Measurements from ENCODE around the gene WDR33. TPM values are rescaled to one million over a fixed set of nuclear protein-coding genes. Genes with fewer than 3 reads are reported as not detected.
"Not testable (repeated sequence)": the region's sequence is repeated elsewhere in the genome, so short reads cannot be mapped to it uniquely, and the experiment has no call there.

WDR33 gene
- total RNA-seq, 2 donors from 2014 or later = 25.4 to 41.9 TPM

DNA sequence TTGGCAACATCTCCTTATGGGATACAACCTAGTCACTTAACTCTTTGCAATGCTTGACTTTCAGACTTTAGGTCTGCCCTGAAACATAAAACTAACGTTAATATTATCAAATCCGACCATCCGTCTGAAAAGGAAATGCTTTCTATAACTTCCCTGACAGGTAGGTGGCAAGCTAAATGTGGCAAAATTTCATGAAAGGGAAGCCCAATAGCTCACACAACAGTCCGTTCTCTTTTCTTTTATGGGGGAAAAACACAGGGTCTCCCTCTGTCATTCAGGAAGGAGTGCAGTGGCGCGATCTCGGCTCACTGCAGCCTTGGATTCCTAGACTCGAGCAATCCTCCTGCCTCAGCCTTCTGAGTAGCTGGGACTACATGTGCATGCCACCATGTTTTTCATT lies 56.8 kb downstream of the WDR33 start:
- no peaks in the 10 kb centered on the region for H3K36me3 ChIP-seq
- intact Hi-C loops (cut with DNase I) = no loop called here
- 89% methylated on average over 8 of the region's 8 CpGs for WGBS

GRCh38 chr2:127753374-127753773 lies 57.6 kb downstream of the WDR33 start:
- no peaks in the 10 kb centered on the region for H3K9me3 ChIP-seq
- intact Hi-C loops (cut with DNase I) = no loop called here
- H3K4me1 ChIP-seq (replicated peaks) = no peaks in the 10 kb centered on the region
- no peak overlapping the region for H3K4me3 ChIP-seq
- no peak for DNase-seq (ENCODE audit: low spot score)
- H3K36me3 ChIP-seq = no peaks in the 10 kb centered on the region
- no peak overlapping the region for H3K27ac ChIP-seq
- H3K27me3 ChIP-seq (replicated peaks; ENCODE audit: insufficient read depth) = no peaks in the 10 kb centered on the region
- TF ChIP-seq POLR2AphosphoS5 (IDR thresholded peaks at IDR 0.05) (no peak), CTCF (IDR thresholded peaks at IDR 0.05) (no peak), POLR2A (IDR thresholded peaks at IDR 0.05) (no peak)

More for the DNA sequence above, 56.8 kb downstream of the WDR33 start:
- Histone ChIP-seq H3K27me3 (replicated peaks; ENCODE audit: insufficient read depth) (no peaks in the 10 kb centered on the region), H3K4me1 (replicated peaks) (no peaks in the 10 kb centered on the region), H3K4me3 (no peak overlapping the region), H3K9me3 (no peaks in the 10 kb centered on the region), H3K27ac (no peak overlapping the region)
- TF ChIP-seq POLR2AphosphoS5 (IDR thresholded peaks at IDR 0.05) (no peak), CTCF (IDR thresholded peaks at IDR 0.05) (no peak), POLR2A (IDR thresholded peaks at IDR 0.05) (no peak)
- no peak for DNase-seq (ENCODE audit: low spot score)

- H3K36me3 ChIP-seq; H3K9me3 ChIP-seq; H3K4me1 ChIP-seq (replicated peaks); H3K27ac ChIP-seq; intact Hi-C loops (cut with DNase I); H3K4me3 ChIP-seq; DNase-seq (ENCODE audit: low spot score); H3K27me3 ChIP-seq (replicated peaks; ENCODE audit: insufficient read depth): not testable (repeated sequence)
- 85% methylated on average over 5 of the region's 5 CpGs for WGBS
Observed at GRCh38 chr2:127749537-127749936, 61.4 kb downstream of the WDR33 start.

DNA sequence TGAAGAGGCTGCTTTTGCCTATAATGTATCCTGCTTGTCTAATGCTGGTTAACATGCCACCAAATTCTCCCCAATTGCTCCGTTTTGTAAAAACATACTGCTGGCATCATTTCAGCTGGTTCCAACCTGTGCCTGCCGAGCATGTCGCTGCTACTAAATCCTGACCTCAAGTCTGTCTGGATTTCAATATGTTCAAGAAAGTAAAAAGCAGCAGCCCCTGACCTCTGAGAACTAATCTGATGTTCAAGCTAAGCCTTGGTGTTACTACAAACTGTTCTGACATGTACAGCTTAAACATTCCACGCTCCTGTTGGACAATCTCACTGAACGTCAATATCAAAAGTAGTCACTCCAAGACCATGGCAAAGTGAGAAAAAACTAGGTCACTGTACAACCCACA lies 63.4 kb downstream of the WDR33 start:
- H3K27ac ChIP-seq = no peak overlapping the region
- H3K4me3 ChIP-seq = no peak overlapping the region
- H3K9me3 ChIP-seq = no peaks in the 10 kb centered on the region
- DNase-seq (ENCODE audit: low spot score) = no peak
- intact Hi-C loops (cut with DNase I) = no loop called here
- H3K36me3 ChIP-seq = no peaks in the 10 kb centered on the region
- TF ChIP-seq POLR2A (IDR thresholded peaks at IDR 0.05) (no peak), POLR2AphosphoS5 (IDR thresholded peaks at IDR 0.05) (no peak), CTCF (IDR thresholded peaks at IDR 0.05) (no peak)
- 89% methylated on average over 5 of the region's 5 CpGs for WGBS
- no peaks in the 10 kb centered on the region for H3K4me1 ChIP-seq (replicated peaks)
- H3K27me3 ChIP-seq (replicated peaks; ENCODE audit: insufficient read depth) = no peaks in the 10 kb centered on the region

DNA sequence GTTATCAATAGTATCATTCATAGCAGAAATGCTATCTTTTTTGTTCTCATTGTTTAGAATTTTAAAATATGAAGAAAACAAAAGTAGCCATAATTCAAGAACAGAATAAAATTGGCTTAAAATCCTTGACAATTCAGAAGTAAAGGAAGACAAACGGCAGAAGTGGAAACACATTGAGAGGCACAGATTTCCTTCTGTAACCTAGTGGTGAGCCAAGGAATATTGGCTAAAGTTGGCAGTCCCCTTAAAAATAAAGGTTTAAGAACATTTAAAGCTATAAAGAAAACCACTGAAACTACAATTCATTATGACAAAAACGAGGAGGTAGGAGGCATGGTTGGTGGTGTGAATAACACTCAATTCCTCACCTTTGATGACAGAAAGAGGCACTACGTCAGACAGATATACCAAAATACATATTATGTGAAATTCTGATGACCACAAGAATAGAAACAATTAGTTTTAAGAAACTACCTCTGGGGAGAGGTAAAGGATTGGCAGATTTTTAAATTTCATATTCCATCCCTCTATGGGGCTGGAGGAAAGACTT lies 67.4 kb downstream of the WDR33 start:
- Histone ChIP-seq H3K9me3 (no peaks in the 10 kb centered on the region), H3K36me3 (peaks cover 0 to 5% of the 10 kb centered on the region in 2 donors), H3K4me1 (replicated peaks) (no peaks in the 10 kb centered on the region), H3K27me3 (replicated peaks; ENCODE audit: insufficient read depth) (no peaks in the 10 kb centered on the region), H3K27ac (no peak overlapping the region), H3K4me3 (no peak overlapping the region)
- DNase-seq (ENCODE audit: low spot score) = no peak
- TF ChIP-seq POLR2AphosphoS5 (IDR thresholded peaks at IDR 0.05) (no peak), CTCF (IDR thresholded peaks at IDR 0.05) (no peak), POLR2A (IDR thresholded peaks at IDR 0.05) (no peak)
- intact Hi-C loops (cut with DNase I) = no loop called here
- WGBS = 65% methylated on average over 3 of the region's 3 CpGs
